Measurements from ENCODE around the gene LCP1. TPM values are rescaled to one million over a fixed set of nuclear protein-coding genes. Genes with fewer than 3 reads are reported as not detected.

Gene LCP1
- total RNA-seq, 2 donors from 2014 or later, result 761 to 1,053 TPM

DNA sequence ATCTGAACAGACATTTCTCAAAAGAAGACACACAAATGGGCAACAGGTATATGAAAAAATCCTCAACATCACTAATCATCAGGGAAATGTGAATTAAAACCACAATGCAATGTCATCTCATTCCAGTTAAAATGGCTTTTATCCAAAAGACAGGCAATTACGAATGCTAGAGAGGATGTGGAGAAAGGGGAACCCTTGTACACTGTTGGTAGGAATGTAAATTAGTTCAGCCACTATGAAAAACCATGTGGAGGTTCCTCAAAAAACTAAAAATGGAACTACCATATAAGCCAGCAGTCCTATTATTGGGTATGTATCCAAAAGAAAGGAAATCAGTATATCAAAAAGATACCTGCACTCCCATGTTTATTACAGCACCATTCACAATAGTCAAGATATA is 104.7 kb downstream of the LCP1 start:
- ATAC-seq (no peak), DNase-seq (ENCODE audit: low spot score in 2 of 2) (no peak)
- H3K36me3 Mint-ChIP-seq, result no peaks in the 10 kb centered on the region
- no peak overlapping the region for H3K27ac Mint-ChIP-seq
- H3K9me3 Mint-ChIP-seq, result no peaks in the 10 kb centered on the region

DNA sequence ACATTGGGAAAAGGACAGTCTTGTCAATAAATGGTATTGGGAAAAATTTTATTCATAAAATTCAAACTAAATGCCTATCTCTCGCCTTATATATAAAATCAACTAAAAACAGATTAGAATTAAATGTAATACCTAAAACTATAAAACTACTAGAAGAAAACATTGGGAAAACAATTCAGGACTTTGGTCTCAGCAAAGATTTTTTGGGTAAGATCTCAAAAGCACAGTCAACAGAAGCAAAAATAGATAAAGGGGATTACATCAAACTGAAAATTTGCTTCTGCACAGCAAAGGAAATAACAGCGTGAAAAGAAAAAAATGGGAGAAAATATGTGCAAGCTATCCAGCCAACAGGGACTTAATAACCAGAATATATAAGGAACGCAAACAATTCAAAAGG is 105.2 kb downstream of the LCP1 start:
- Mint-ChIP-seq H3K36me3 (no peaks in the 10 kb centered on the region), H3K27ac (no peak overlapping the region), H3K9me3 (no peaks in the 10 kb centered on the region)
- no peak for ATAC-seq
- DNase-seq (ENCODE audit: low spot score in 2 of 2), result no peak

Other genes with a start within 250 kb of the LCP1 start
- 10 to 100 TPM; 36.9 to 47.9 TPM for gene ZC3H13, start 129.4 kb downstream of the LCP1 start, total RNA-seq
- gene CPB2, start 77.1 kb downstream of the LCP1 start, total RNA-seq, result not detected
- under 1 TPM; 0.16 to 0.99 TPM for gene LRRC63, start 29.8 kb upstream of the LCP1 start, total RNA-seq
- 1 to 10 TPM; 1.2 to 3.9 TPM for gene RUBCNL, start 205.1 kb upstream of the LCP1 start, total RNA-seq